ENCODE data around the gene CYP39A1.

The CYP39A1 gene

GRCh38 chr6:46509981-46510510 lies 142.6 kb downstream of the CYP39A1 start:
- H3K4me1 ChIP-seq (ENCODE audit: control insufficient read depth, insufficient read depth, low read length): peaks cover 18% of the 10 kb centered on the region
- no peak overlapping the region for H3K9ac ChIP-seq (ENCODE audit: low read length)
- no peaks in the 10 kb centered on the region for H3K36me3 ChIP-seq (ENCODE audit: control insufficient read depth, insufficient read depth, low read length, severe bottlenecking)
- H3K9me3 ChIP-seq (ENCODE audit: control insufficient read depth, low read length): no peaks in the 10 kb centered on the region
- peak overlapping the region; percentile 23 for H3K4me3 ChIP-seq (ENCODE audit: low read length)
- no peak for DNase-seq (ENCODE audit: low read depth)
- no peaks in the 10 kb centered on the region for H3K27me3 ChIP-seq (replicated peaks; ENCODE audit: control insufficient read depth, insufficient read depth, low read length)

GRCh38 chr6:46509063-46509462 lies 143.6 kb downstream of the CYP39A1 start:
- Histone ChIP-seq H3K9ac (ENCODE audit: low read length) (no peak overlapping the region), H3K9me3 (ENCODE audit: control insufficient read depth, low read length) (no peaks in the 10 kb centered on the region), H3K4me3 (ENCODE audit: low read length) (no peak overlapping the region), H3K4me1 (ENCODE audit: control insufficient read depth, insufficient read depth, low read length) (peaks cover 18% of the 10 kb centered on the region), H3K36me3 (ENCODE audit: control insufficient read depth, insufficient read depth, low read length, severe bottlenecking) (no peaks in the 10 kb centered on the region), H3K27me3 (replicated peaks; ENCODE audit: control insufficient read depth, insufficient read depth, low read length) (no peaks in the 10 kb centered on the region)
- DNase-seq (ENCODE audit: low read depth): no peak

DNA sequence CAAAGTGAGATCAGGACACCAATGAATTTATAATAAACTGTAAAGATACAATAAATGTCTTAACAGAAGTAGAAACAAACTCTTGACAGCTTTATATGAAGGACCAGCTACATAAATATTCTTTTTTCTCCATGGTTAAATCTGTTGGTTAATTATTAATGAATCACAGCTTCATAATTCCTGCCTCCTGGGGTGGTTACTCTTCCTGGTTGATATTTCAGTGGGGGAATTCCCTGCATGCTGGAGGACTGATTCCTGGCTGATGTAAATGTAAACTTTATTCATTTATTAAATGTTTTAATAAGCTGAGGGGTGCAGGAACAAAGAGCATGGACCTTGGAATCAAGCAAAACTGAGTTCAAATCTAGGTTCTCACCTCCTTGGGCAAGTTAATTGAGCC lies 145.2 kb downstream of the CYP39A1 start:
- no peak for DNase-seq (ENCODE audit: low read depth)
- Histone ChIP-seq H3K36me3 (ENCODE audit: control insufficient read depth, insufficient read depth, low read length, severe bottlenecking) (no peaks in the 10 kb centered on the region), H3K4me1 (ENCODE audit: control insufficient read depth, insufficient read depth, low read length) (peaks cover 24% of the 10 kb centered on the region), H3K9me3 (ENCODE audit: control insufficient read depth, low read length) (no peaks in the 10 kb centered on the region), H3K27me3 (replicated peaks; ENCODE audit: control insufficient read depth, insufficient read depth, low read length) (no peaks in the 10 kb centered on the region), H3K4me3 (ENCODE audit: low read length) (no peak overlapping the region), H3K9ac (ENCODE audit: low read length) (no peak overlapping the region)

DNA sequence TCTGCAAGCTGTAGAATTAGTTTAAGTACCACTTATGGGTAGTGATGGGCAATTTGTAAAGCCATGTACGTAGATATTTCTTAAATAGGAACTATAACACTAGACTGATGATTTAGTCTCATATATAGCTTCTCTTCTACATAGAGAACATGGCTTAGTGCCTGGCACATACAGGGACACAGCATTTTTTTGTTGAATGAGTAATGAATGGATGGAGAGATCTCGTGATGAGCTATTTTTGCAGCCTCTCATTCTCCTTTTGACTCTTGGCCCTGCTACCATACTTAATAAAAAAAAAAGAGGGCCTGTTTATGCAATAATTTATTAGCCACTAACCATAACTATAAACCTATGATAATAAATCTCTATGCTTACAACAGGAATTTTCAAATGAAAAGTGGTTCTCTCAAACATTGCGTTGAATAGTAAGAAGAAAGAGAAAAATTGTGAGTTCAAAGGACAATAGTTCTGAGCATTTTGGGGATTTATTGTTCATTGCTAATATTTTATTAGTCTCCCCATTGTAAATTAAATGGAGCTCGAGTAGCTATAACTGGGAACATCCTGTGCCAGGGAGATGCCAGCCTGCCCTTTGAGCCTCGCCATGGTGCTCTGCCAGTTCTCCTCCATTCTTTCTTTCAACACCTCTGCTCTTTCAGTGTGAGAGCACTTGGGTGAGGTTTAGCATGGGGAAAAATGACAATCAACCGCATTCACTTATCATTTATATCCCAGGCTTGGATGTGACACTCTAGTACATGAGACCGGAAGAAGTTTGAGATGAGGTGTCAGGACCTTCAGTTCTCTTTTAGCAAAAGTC lies 146.7 kb downstream of the CYP39A1 start:
- no peaks in the 10 kb centered on the region for H3K36me3 ChIP-seq (ENCODE audit: control insufficient read depth, insufficient read depth, low read length, severe bottlenecking)
- peaks cover 18% of the 10 kb centered on the region for H3K4me1 ChIP-seq (ENCODE audit: control insufficient read depth, insufficient read depth, low read length)
- H3K4me3 ChIP-seq (ENCODE audit: low read length): no peak overlapping the region

GRCh38 chr6:46504242-46504641 lies 148.4 kb downstream of the CYP39A1 start:
- no peak overlapping the region for H3K9ac ChIP-seq (ENCODE audit: low read length)
- H3K36me3 ChIP-seq (ENCODE audit: control insufficient read depth, insufficient read depth, low read length, severe bottlenecking): no peaks in the 10 kb centered on the region
- DNase-seq (ENCODE audit: low read depth): no peak
- no peak overlapping the region for H3K4me3 ChIP-seq (ENCODE audit: low read length)
- H3K27me3 ChIP-seq (replicated peaks; ENCODE audit: control insufficient read depth, insufficient read depth, low read length): no peaks in the 10 kb centered on the region
- H3K9me3 ChIP-seq (ENCODE audit: control insufficient read depth, low read length): no peaks in the 10 kb centered on the region
- peaks cover 8% of the 10 kb centered on the region for H3K4me1 ChIP-seq (ENCODE audit: control insufficient read depth, insufficient read depth, low read length)

More for the DNA sequence above, 146.7 kb downstream of the CYP39A1 start:
- no peak overlapping the region for H3K9ac ChIP-seq (ENCODE audit: low read length)
- no peak for DNase-seq (ENCODE audit: low read depth)
- H3K27me3 ChIP-seq (replicated peaks; ENCODE audit: control insufficient read depth, insufficient read depth, low read length): no peaks in the 10 kb centered on the region
- H3K9me3 ChIP-seq (ENCODE audit: control insufficient read depth, low read length): no peaks in the 10 kb centered on the region

GRCh38 chr6:46502486-46503119 lies 150.0 kb downstream of the CYP39A1 start:
- Histone ChIP-seq H3K9me3 (ENCODE audit: control insufficient read depth, low read length) (no peaks in the 10 kb centered on the region), H3K4me1 (ENCODE audit: control insufficient read depth, insufficient read depth, low read length) (peaks cover 8% of the 10 kb centered on the region), H3K4me3 (ENCODE audit: low read length) (no peak overlapping the region), H3K27me3 (replicated peaks; ENCODE audit: control insufficient read depth, insufficient read depth, low read length) (no peaks in the 10 kb centered on the region), H3K9ac (ENCODE audit: low read length) (no peak overlapping the region), H3K36me3 (ENCODE audit: control insufficient read depth, insufficient read depth, low read length, severe bottlenecking) (no peaks in the 10 kb centered on the region)
- DNase-seq (ENCODE audit: low read depth): peak; percentile 24

DNA sequence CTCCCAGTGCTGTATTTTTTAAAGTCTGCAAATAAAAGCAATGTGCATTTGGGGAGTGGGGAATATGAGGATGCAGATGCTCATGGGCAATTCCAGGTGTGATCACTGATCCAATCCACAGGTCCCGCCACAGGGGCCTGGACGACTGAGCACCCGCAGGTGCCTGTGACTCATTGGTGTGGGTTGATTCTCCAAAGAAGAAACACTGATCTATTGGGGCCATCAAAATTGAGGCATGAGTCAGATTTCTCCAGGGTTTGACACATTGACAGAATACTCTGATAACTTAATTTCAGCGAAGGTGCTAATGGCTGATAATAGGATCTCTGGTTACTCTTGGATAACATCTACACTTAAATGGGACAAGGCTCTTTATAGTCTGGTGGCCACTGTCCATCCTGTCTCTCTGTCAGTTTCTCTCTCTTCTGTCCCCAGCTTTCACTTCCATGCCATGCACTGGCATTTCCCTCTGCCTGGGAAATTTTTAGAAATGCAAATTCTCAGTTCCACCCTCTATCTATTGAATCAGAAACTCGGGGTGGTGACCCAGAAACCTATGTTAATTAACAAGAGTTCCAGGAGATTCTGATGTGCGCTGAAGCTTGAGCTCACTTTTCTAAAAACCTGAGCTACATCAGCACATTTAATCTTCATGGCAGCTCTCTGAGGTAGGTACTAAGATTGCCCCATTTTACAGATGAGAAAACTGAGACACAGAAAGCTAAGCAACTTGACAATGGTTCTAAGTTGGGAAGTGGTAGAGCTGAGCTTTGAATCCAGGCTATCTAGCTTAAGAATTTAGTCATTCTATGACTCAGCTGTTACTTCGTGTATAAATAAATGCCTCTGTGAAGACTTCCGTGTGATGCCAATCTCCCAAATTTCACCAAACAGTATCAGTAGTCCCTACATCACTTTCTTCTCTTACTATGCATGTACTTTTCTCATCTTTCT lies 151.2 kb downstream of the CYP39A1 start:
- DNase-seq (ENCODE audit: low read depth): peak; percentile 52
- Histone ChIP-seq H3K27me3 (replicated peaks; ENCODE audit: control insufficient read depth, insufficient read depth, low read length) (no peaks in the 10 kb centered on the region), H3K4me3 (ENCODE audit: low read length) (no peak overlapping the region), H3K36me3 (ENCODE audit: control insufficient read depth, insufficient read depth, low read length, severe bottlenecking) (no peaks in the 10 kb centered on the region), H3K9me3 (ENCODE audit: control insufficient read depth, low read length) (no peaks in the 10 kb centered on the region), H3K4me1 (ENCODE audit: control insufficient read depth, insufficient read depth, low read length) (peaks cover 8% of the 10 kb centered on the region), H3K9ac (ENCODE audit: low read length) (no peak overlapping the region)

GRCh38 chr6:46500382-46500781 lies 152.2 kb downstream of the CYP39A1 start:
- DNase-seq (ENCODE audit: low read depth): no peak
- H3K4me3 ChIP-seq (ENCODE audit: low read length): no peak overlapping the region
- no peaks in the 10 kb centered on the region for H3K27me3 ChIP-seq (replicated peaks; ENCODE audit: control insufficient read depth, insufficient read depth, low read length)
- no peaks in the 10 kb centered on the region for H3K36me3 ChIP-seq (ENCODE audit: control insufficient read depth, insufficient read depth, low read length, severe bottlenecking)
- H3K9me3 ChIP-seq (ENCODE audit: control insufficient read depth, low read length): no peaks in the 10 kb centered on the region
- H3K4me1 ChIP-seq (ENCODE audit: control insufficient read depth, insufficient read depth, low read length): peaks cover 8% of the 10 kb centered on the region
- H3K9ac ChIP-seq (ENCODE audit: low read length): no peak overlapping the region
